ENCODE data around the gene LRP4. TPM values are rescaled to one million over a fixed set of nuclear protein-coding genes. Genes with fewer than 3 reads are reported as not detected.
A peak's percentile ranks its signal among the peaks of the same experiment; 100 is the strongest.

Gene LRP4
- total and polyA plus RNA-seq, 2 of the 8 experiments (the other 6 are each of a cell fraction or from before 2014, with no cell fraction given), result 5.4 to 22.1 TPM

GRCh38 chr11:46808799-46809431 lies 109.4 kb downstream of the LRP4 start:
- H2BK5ac ChIP-seq (ENCODE audit: low read depth, low read length), result no peak overlapping the region
- no peak overlapping the region for H3K4me3 ChIP-seq (ENCODE audit: extremely low read depth in 1 of 4, insufficient read depth in 2 of 4, low read depth in 3 of 4, low read length in 4 of 4)
- no peak overlapping the region for H2BK20ac ChIP-seq (ENCODE audit: low read length)
- no peak overlapping the region for H3K9ac ChIP-seq (replicated peaks in 1 of 4; ENCODE audit: extremely low read depth in 1 of 4, low read depth in 3 of 4, low read length in 3 of 4)
- FAIRE-seq, result no peak
- no peak overlapping the region for H3K4ac ChIP-seq (replicated peaks; ENCODE audit: insufficient read length, low read depth, low read length)
- H4K8ac ChIP-seq (ENCODE audit: extremely low read depth, insufficient read depth, low read length), result no peak overlapping the region
- H3K23me2 ChIP-seq (ENCODE audit: low read depth, low read length), result no peaks in the 10 kb centered on the region
- H3K27me3 ChIP-seq (replicated peaks in 1 of 4; ENCODE audit: control insufficient read depth in 3 of 4, extremely low read depth in 1 of 4, insufficient read depth in 3 of 4, low read length in 3 of 4), result no peaks in the 10 kb centered on the region
- H3K36me3 ChIP-seq (ENCODE audit: control insufficient read depth in 2 of 4, insufficient read depth in 4 of 4, low read length in 3 of 4), result peaks cover 9 to 45% (median 29%) of the 10 kb centered on the region in 4 experiments
- ChIA-PET CTCF (ENCODE audit: partially characterized antibody) (interaction anchor here (0.7 to 1.7 kb wide), 6 partner anchors 14 to 331 kb away, joined by 3 to 5 read pairs (median 4); no protein-coding TSS in a partner anchor), POLR2A (ENCODE audit: partially characterized antibody) (interaction anchor here (0.6 kb wide), 1 partner anchor 385 kb away, joined by 3 read pairs; no protein-coding TSS in a partner anchor)
- H2BK12ac ChIP-seq (ENCODE audit: low read depth, low read length), result no peak overlapping the region
- no peak overlapping the region for H2AFZ ChIP-seq (ENCODE audit: low read length)
- H3K4me1 ChIP-seq (replicated peaks in 1 of 4; ENCODE audit: control insufficient read depth in 3 of 4, insufficient read depth in 4 of 4, low read length in 3 of 4), result no peaks in the 10 kb centered on the region
- H4K20me1 ChIP-seq (replicated peaks in 1 of 2; ENCODE audit: control insufficient read depth in 1 of 2, insufficient read depth in 2 of 2, low read length in 2 of 2), result no peaks in the 10 kb centered on the region
- DNase-seq (ENCODE audit: low read depth in 1 of 2, low spot score in 2 of 2), result no peak
- H2BK120ac ChIP-seq (replicated peaks; ENCODE audit: low read depth, low read length), result no peak overlapping the region
- no peak overlapping the region for H3K4me2 ChIP-seq (ENCODE audit: insufficient read depth in 1 of 2, low read depth in 2 of 2, low read length in 2 of 2)
- no peak overlapping the region for H3K27ac ChIP-seq (ENCODE audit: low read depth, low read length)
- no peak overlapping the region for H4K5ac ChIP-seq (ENCODE audit: insufficient read length, low read depth, low read length)
- H3K14ac ChIP-seq (ENCODE audit: insufficient read length), result no peak overlapping the region
- H3K23ac ChIP-seq (ENCODE audit: insufficient read length), result no peak overlapping the region
- no peaks in the 10 kb centered on the region for H3K79me1 ChIP-seq (ENCODE audit: low read depth, low read length)
- no peak overlapping the region for H4K91ac ChIP-seq (replicated peaks; ENCODE audit: insufficient read length, low read length)
- H3K18ac ChIP-seq (ENCODE audit: extremely low read depth, low read length), result no peak overlapping the region
- no peak overlapping the region for H2BK15ac ChIP-seq (ENCODE audit: low read length)
- H3K9me3 ChIP-seq (ENCODE audit: insufficient read depth in 2 of 2, low read depth in 1 of 2, low read length in 1 of 2), result no peaks in the 10 kb centered on the region
- WGBS, 2 experiments (ENCODE audit: extremely low coverage in 1 of 2, insufficient coverage in 1 of 2, insufficient read length in 1 of 2, insufficient replicate concordance in 2 of 2, low coverage in 1 of 2, low lambda C conversion rate in 2 of 2, missing lambda C conversion rate in 1 of 2), result 93% methylated on average over 3 of the region's 3 CpGs; no CpG with 5 or more reads in 1 of the 2 experiments
- H3K79me2 ChIP-seq (ENCODE audit: control insufficient read depth in 1 of 2, insufficient read depth in 2 of 2, low read length in 2 of 2), result no peaks in the 10 kb centered on the region
- no peak overlapping the region for H2AK5ac ChIP-seq (ENCODE audit: low read depth, low read length)
- no peak overlapping the region for H3K56ac ChIP-seq (replicated peaks; ENCODE audit: insufficient read length, low read depth, low read length)
- TF ChIP-seq RAD21 (IDR thresholded peaks at IDR 0.05 in 1 of 2, conservative IDR thresholded peaks at IDR 0.05 in 1 of 2; ENCODE audit: low read depth in 2 of 2, low read length in 2 of 2) (0 out of 4 replicates have a peak, but pooled peaks of 1 of the 2 experiments have one; percentile 12), NANOG (IDR thresholded peaks at IDR 0.05; ENCODE audit: insufficient read depth, low read depth, low read length, poor library complexity, severe bottlenecking) (no peak), CBX5 (IDR thresholded peaks at IDR 0.05; ENCODE audit: low read depth, low read length) (no peak), HDAC6 (IDR thresholded peaks at IDR 0.05; ENCODE audit: low read depth, low read length) (no peak), SUZ12 (IDR thresholded peaks at IDR 0.05; ENCODE audit: low read length) (no peak), GTF2F1 (IDR thresholded peaks at IDR 0.05; ENCODE audit: borderline replicate concordance, low read depth, low read length) (no peak), CTCF (IDR thresholded peaks at IDR 0.05; ENCODE audit: control extremely low read depth in 1 of 3, insufficient read depth in 1 of 3, low read depth in 1 of 3, low read length in 3 of 3) (peak in 1 of 3 experiments; percentile 33; a peak in 2 of 4 replicates), NRF1 (IDR thresholded peaks at IDR 0.05; ENCODE audit: low read depth, low read length) (no peak)
